Measurements from ENCODE around the gene PHF2. TPM values are rescaled to one million over a fixed set of nuclear protein-coding genes. Genes with fewer than 3 reads are reported as not detected.
A peak's percentile ranks its signal among the peaks of the same experiment; 100 is the strongest.

Gene PHF2
- total RNA-seq, 2 experiments from 2014 or later: 16.0 to 16.2 TPM

DNA sequence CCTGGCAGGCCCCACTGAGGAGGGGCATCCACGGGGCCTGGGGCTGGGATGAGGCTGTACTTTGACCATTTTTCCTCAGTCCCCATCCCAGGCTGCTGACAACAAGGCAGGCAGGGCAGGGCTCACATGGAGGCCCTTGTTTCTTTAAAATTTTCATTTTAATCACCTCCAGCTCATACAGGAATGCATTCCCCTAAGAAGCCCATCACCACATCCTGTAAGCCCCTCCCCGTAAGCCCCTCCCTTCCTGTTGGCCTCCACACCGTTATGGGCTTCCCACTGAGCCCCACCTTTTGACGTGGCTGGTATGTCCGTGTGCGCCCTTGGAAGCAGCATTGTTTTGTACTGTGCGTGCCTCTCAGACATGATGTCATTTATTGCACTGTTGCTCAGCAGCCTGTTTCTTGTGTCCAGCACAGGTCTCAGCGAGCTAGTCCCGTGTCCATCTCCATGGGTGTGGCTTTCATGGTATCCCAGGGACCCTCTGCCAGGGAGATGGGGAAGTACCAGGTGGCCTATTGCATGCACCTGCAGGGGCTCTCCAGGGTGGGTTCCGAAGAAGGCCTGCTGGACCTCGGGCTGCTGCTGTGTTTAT is 22.4 kb downstream of the PHF2 start:
- POLR2A ChIA-PET: no interaction called here
- H3K27ac Mint-ChIP-seq: no peak overlapping the region
- H3K4me3 Mint-ChIP-seq: no peak overlapping the region
- H3K27me3 Mint-ChIP-seq: no peaks in the 10 kb centered on the region
- H3K9me3 Mint-ChIP-seq: no peaks in the 10 kb centered on the region
- CTCF ChIA-PET: no interaction called here
- peaks cover 45% of the 10 kb centered on the region for H3K4me1 Mint-ChIP-seq (ENCODE audit: low read depth)
- intact Hi-C loops (cut with micrococcal nuclease): no loop called here
- peaks cover 3% of the 10 kb centered on the region for H3K36me3 Mint-ChIP-seq
- no peak for DNase-seq

- peaks cover 45% of the 10 kb centered on the region for H3K4me1 Mint-ChIP-seq (ENCODE audit: low read depth)
- no peak for DNase-seq
- ChIA-PET POLR2A (no interaction called here), CTCF (interaction anchor here (0.6 kb wide), 1 partner anchor 12 kb away, joined by 3 read pairs; no protein-coding TSS in a partner anchor)
- peaks cover 10% of the 10 kb centered on the region for H3K36me3 Mint-ChIP-seq
- no peaks in the 10 kb centered on the region for H3K27me3 Mint-ChIP-seq
- peaks cover 3% of the 10 kb centered on the region for H3K9me3 Mint-ChIP-seq
- intact Hi-C loops (cut with micrococcal nuclease): no loop called here
- no peak overlapping the region for H3K4me3 Mint-ChIP-seq
- H3K27ac Mint-ChIP-seq: no peak overlapping the region
Observed at GRCh38 chr9:93599571-93600403, 23.4 kb downstream of the PHF2 start.

- ChIA-PET POLR2A (no interaction called here), CTCF (no interaction called here)
- no peak for DNase-seq
- Mint-ChIP-seq H3K4me3 (no peak overlapping the region), H3K9me3 (peaks cover 7% of the 10 kb centered on the region), H3K36me3 (peaks cover 14% of the 10 kb centered on the region), H3K4me1 (ENCODE audit: low read depth) (peaks cover 45% of the 10 kb centered on the region), H3K27me3 (no peaks in the 10 kb centered on the region), H3K27ac (no peak overlapping the region)
- intact Hi-C loops (cut with micrococcal nuclease): no loop called here
Observed at GRCh38 chr9:93600504-93600903, 24.1 kb downstream of the PHF2 start.

- no peak overlapping the region for H3K4me3 Mint-ChIP-seq
- intact Hi-C loops (cut with micrococcal nuclease): no loop called here
- no peak for DNase-seq
- H3K27ac Mint-ChIP-seq: no peak overlapping the region
- CTCF ChIA-PET: no interaction called here
- POLR2A ChIA-PET: no interaction called here
- H3K27me3 Mint-ChIP-seq: no peaks in the 10 kb centered on the region
- peaks cover 11% of the 10 kb centered on the region for H3K9me3 Mint-ChIP-seq
- peaks cover 45% of the 10 kb centered on the region for H3K4me1 Mint-ChIP-seq (ENCODE audit: low read depth)
- peaks cover 18% of the 10 kb centered on the region for H3K36me3 Mint-ChIP-seq
Observed at GRCh38 chr9:93601063-93601462, 24.7 kb downstream of the PHF2 start.

DNA sequence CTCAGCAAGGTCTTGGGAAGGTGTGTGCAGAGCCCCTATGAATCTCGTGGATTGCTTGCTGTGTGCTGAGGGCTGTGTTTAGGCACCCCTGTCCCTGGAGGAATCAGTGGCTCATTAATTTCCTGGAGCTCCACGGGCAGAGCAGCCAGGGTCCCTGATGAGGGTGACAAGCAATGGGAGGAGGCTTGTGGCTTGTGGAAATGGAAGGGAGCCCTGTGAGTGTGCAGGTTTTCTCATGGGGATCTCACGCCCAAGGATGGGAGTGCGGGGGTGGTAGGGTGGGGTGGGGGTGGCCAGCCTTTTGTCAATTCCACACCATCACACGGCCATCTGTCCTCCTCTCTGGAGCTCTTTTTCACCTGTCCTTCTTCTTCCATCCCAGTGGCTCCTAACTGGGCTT is 25.3 kb downstream of the PHF2 start:
- H3K9me3 Mint-ChIP-seq: peaks cover 17% of the 10 kb centered on the region
- no peak overlapping the region for H3K4me3 Mint-ChIP-seq
- no peak overlapping the region for H3K27ac Mint-ChIP-seq
- intact Hi-C loops (cut with micrococcal nuclease): no loop called here
- H3K27me3 Mint-ChIP-seq: no peaks in the 10 kb centered on the region
- POLR2A ChIA-PET: no interaction called here
- no peak for DNase-seq
- CTCF ChIA-PET: no interaction called here
- peaks cover 24% of the 10 kb centered on the region for H3K36me3 Mint-ChIP-seq
- H3K4me1 Mint-ChIP-seq (ENCODE audit: low read depth): peaks cover 48% of the 10 kb centered on the region

- Mint-ChIP-seq H3K27ac (no peak overlapping the region), H3K36me3 (peaks cover 30% of the 10 kb centered on the region), H3K9me3 (peaks cover 28% of the 10 kb centered on the region), H3K4me3 (no peak overlapping the region), H3K4me1 (ENCODE audit: low read depth) (peaks cover 42% of the 10 kb centered on the region), H3K27me3 (no peaks in the 10 kb centered on the region)
- POLR2A ChIA-PET: no interaction called here
- DNase-seq: no peak
- CTCF ChIA-PET: no interaction called here
- intact Hi-C loops (cut with micrococcal nuclease): no loop called here
Observed at GRCh38 chr9:93603011-93603410, 26.6 kb downstream of the PHF2 start.

DNA sequence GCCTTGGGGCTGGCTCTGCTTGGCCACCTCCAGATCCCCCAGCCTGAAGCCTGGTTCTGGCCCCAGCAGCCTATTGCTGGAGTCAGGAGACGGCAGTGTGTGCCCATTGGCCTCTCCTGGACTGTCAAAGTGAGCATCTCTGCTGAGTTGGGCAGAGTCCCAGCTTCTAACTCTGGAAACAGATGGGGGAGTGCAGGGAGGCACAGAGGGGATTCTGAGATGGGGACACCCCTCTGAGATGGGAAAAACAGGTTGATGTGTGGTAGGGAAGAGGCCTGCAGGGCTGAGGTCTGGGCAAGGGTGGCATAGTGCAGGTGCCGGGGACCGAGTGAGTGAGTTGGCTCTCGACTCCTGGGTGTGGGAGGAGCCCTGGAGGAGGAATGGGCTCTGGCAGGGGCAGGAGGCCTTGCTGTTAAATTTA is 27.5 kb downstream of the PHF2 start:
- DNase-seq: no peak

GRCh38 chr9:93606187-93606586 is 29.8 kb downstream of the PHF2 start:
- ChIA-PET CTCF (no interaction called here), POLR2A (no interaction called here)
- Mint-ChIP-seq H3K9me3 (peaks cover 55% of the 10 kb centered on the region), H3K36me3 (peaks cover 36% of the 10 kb centered on the region), H3K4me3 (no peak overlapping the region), H3K27ac (no peak overlapping the region), H3K27me3 (no peaks in the 10 kb centered on the region), H3K4me1 (ENCODE audit: low read depth) (peaks cover 11% of the 10 kb centered on the region)
- intact Hi-C loops (cut with micrococcal nuclease): no loop called here
- DNase-seq: no peak

More for the DNA sequence above, 27.5 kb downstream of the PHF2 start:
- CTCF ChIA-PET: no interaction called here
- Mint-ChIP-seq H3K4me1 (ENCODE audit: low read depth) (peaks cover 33% of the 10 kb centered on the region), H3K9me3 (peaks cover 36% of the 10 kb centered on the region), H3K27ac (no peak overlapping the region), H3K27me3 (no peaks in the 10 kb centered on the region), H3K36me3 (peaks cover 30% of the 10 kb centered on the region), H3K4me3 (no peak overlapping the region)
- POLR2A ChIA-PET: no interaction called here
- intact Hi-C loops (cut with micrococcal nuclease): no loop called here

DNA sequence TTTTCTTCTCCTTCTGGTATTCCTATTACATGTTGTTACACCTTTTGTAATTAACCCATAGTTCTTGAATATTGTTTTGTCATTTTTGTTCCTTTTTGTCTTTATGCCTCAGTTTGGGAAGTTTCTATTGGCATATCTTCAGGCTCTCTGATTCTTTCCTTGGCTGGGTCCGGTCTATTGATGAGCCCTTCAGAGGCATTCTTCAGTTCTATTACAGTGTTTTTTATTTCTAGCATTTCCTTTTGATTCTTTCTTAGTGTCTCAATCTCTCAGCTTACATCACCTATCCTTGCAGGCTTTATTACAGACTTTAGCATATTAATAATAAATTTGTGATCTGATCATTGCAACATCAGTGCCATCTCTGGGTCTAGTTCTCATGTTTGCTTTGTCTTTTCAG is 33.8 kb downstream of the PHF2 start:
- H3K36me3 Mint-ChIP-seq: peaks cover 31% of the 10 kb centered on the region
- H3K27ac Mint-ChIP-seq: no peak overlapping the region
- peaks cover 50% of the 10 kb centered on the region for H3K9me3 Mint-ChIP-seq
- ChIA-PET POLR2A (no interaction called here), CTCF (no interaction called here)
- H3K27me3 Mint-ChIP-seq: no peaks in the 10 kb centered on the region
- intact Hi-C loops (cut with micrococcal nuclease): loop anchor here (5.0 kb wide), 1 partner anchor 33 kb away; the partner anchor contains the start of gene PHF2
- no peak overlapping the region for H3K4me3 Mint-ChIP-seq
- peaks cover 24% of the 10 kb centered on the region for H3K4me1 Mint-ChIP-seq (ENCODE audit: low read depth)
- no peak for DNase-seq

GRCh38 chr9:93612052-93612795 is 35.8 kb downstream of the PHF2 start:
- peak; percentile 20 for DNase-seq
- ChIA-PET POLR2A (no interaction called here), CTCF (no interaction called here)
- Mint-ChIP-seq H3K36me3 (peaks cover 15% of the 10 kb centered on the region), H3K4me3 (no peak overlapping the region), H3K9me3 (peaks cover 33% of the 10 kb centered on the region), H3K27ac (no peak overlapping the region), H3K4me1 (ENCODE audit: low read depth) (peaks cover 16% of the 10 kb centered on the region), H3K27me3 (no peaks in the 10 kb centered on the region)
- intact Hi-C loops (cut with micrococcal nuclease): loop anchor here (5.0 kb wide), 1 partner anchor 35 kb away; the partner anchor contains the start of gene PHF2

DNA sequence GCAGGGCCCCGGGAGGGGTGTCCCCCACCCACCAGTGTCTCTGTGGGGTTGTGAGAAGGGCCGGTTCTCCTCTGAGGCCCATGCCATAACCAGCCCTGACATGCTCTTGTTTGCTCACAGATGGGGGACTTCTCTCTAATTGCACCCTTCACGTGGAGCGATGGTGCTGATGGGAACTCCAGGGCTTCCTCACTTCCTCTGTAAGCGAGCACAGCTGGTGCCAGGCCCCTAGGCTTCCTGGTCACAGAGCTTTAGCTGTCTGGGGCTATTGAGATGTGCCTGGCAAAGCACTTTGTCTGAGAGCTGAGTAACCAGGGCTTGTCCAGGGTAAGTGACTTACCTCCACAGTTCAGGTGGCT is 36.4 kb downstream of the PHF2 start:
- POLR2A ChIA-PET: no interaction called here
- peaks cover 13% of the 10 kb centered on the region for H3K36me3 Mint-ChIP-seq
- H3K9me3 Mint-ChIP-seq: peaks cover 29% of the 10 kb centered on the region
- peak overlapping the region; percentile 18 for H3K27ac Mint-ChIP-seq
- no peaks in the 10 kb centered on the region for H3K27me3 Mint-ChIP-seq
- peak; percentile 36 for DNase-seq
- H3K4me3 Mint-ChIP-seq: no peak overlapping the region
- intact Hi-C loops (cut with micrococcal nuclease): loop anchor here (5.0 kb wide), 1 partner anchor 35 kb away; the partner anchor contains the start of gene PHF2
- peaks cover 18% of the 10 kb centered on the region for H3K4me1 Mint-ChIP-seq (ENCODE audit: low read depth)
- CTCF ChIA-PET: no interaction called here

GRCh38 chr9:93613174-93613573 is 36.8 kb downstream of the PHF2 start:
- Mint-ChIP-seq H3K4me3 (no peak overlapping the region), H3K36me3 (peaks cover 12% of the 10 kb centered on the region), H3K4me1 (ENCODE audit: low read depth) (peaks cover 21% of the 10 kb centered on the region), H3K27ac (peak overlapping the region; percentile 18), H3K27me3 (no peaks in the 10 kb centered on the region), H3K9me3 (peaks cover 25% of the 10 kb centered on the region)
- CTCF ChIA-PET: no interaction called here
- no peak for DNase-seq
- POLR2A ChIA-PET: no interaction called here
- intact Hi-C loops (cut with micrococcal nuclease): loop anchor here (5.0 kb wide), 1 partner anchor 36 kb away; the partner anchor contains the start of gene PHF2

Measured in activated CD4-positive, alpha-beta memory T cell treated with anti-CD3 and anti-CD28 coated beads for 36 hours (primary cell).